Adrenal gland (tissue), 5 donors: ENCODE data around the gene NELL2.

Experiments
- CTCF ChIP-seq, 6 experiments: fragments of 450-650 bp in 4 of 6; fragments of 200-600 bp in 2 of 6; sonication (generic) in 1 of 6; IDR thresholded peaks; 1 replicate in 5 of 6; 2 replicates in 1 of 6; pipeline versions ENCODE4 v1.5.1 to v1.8.0; 2016 to 2021; ENCODE audit warnings: antibody characterized with exemption in 6 of 6, mild to moderate bottlenecking in 2 of 6, moderate library complexity in 1 of 6
- POLR2A ChIP-seq, 2 donors: fragments of 450-650 bp; IDR thresholded peaks; one replicate each; pipeline ENCODE4 v1.6.1; 2017; ENCODE audit warnings: antibody characterized with exemption in 2 of 2, mild to moderate bottlenecking in 2 of 2, moderate library complexity in 1 of 2
- donor health status: DM: no; HTN: no; CAD: no.

- TF ChIP-seq CTCF (IDR thresholded peaks at IDR 0.05) (no peak), POLR2A (IDR thresholded peaks at IDR 0.05) (no peak)
Measured at GRCh38 chr12:44837114-44837755, 38.9 kb downstream of the NELL2 start.
